GM23338 (cell line): Measurements from ENCODE around the gene CFAP100. TPM values are rescaled to one million over a fixed set of nuclear protein-coding genes. Genes with fewer than 3 reads are reported as not detected.

ENCODE experiments used
- ATAC-seq: fragments of 200-7000 bp; cut with Tn5 transposase; 3 replicates; pipeline ENCODE4 v1.9.1; 2020
- DNase-seq: peaks from one replicate; pipeline ENCODE4 v3.0.0-alpha.2; 2015; ENCODE audit warnings: low spot score
- H2AFZ ChIP-seq: fragments of 200-600 bp; sonication (generic); 2 replicates; pipeline ENCODE4 v1.8.0; 2016; ENCODE audit warnings: antibody characterized with exemption, mild to moderate bottlenecking, moderate library complexity
- H3F3A ChIP-seq: fragments of 200-600 bp; sonication (generic); replicated peaks from 2 replicates; pipeline ENCODE4 v1.8.0; 2017; ENCODE audit warnings: antibody characterized with exemption, mixed run types, low read depth
- H3K27ac ChIP-seq: fragments of 200-600 bp; sonication (generic); 2 replicates; pipeline ENCODE4 v1.6.1; 2016; ENCODE audit warnings: low read depth
- H3K27me3 ChIP-seq: fragments of 200-600 bp; sonication (generic); 2 replicates; pipeline ENCODE4 v1.8.0; 2016; ENCODE audit warnings: mild to moderate bottlenecking, mixed run types, moderate library complexity; ENCODE audit not compliant: insufficient read depth
- H3K36me3 ChIP-seq: fragments of 200-600 bp; sonication (generic); 2 replicates; pipeline ENCODE4 v1.8.0; 2016; ENCODE audit warnings: mild to moderate bottlenecking; ENCODE audit not compliant: insufficient read depth
- H3K4me1 ChIP-seq: fragments of 200-600 bp; sonication (generic); 2 replicates; pipeline ENCODE4 v1.8.0; 2016; ENCODE audit warnings: mild to moderate bottlenecking, moderate library complexity; ENCODE audit not compliant: insufficient read depth
- H3K4me2 ChIP-seq: fragments of 200-600 bp; sonication (generic); 2 replicates; pipeline ENCODE4 v1.7.1; 2017; ENCODE audit warnings: mixed run types
- H3K4me3 ChIP-seq: fragments of 200-600 bp; sonication (generic); 2 replicates; pipeline ENCODE4 v1.6.1; 2016; ENCODE audit warnings: mixed run types
- H3K79me2 ChIP-seq: fragments of 200-600 bp; sonication (generic); replicated peaks from 2 replicates; pipeline ENCODE4 v1.8.0; 2017; ENCODE audit warnings: mild to moderate bottlenecking; ENCODE audit not compliant: insufficient read depth
- H3K9me2 ChIP-seq: fragments of 200-600 bp; sonication (generic); 2 replicates; pipeline ENCODE4 v1.8.0; 2017; ENCODE audit not compliant: insufficient read depth
- H4K20me1 ChIP-seq: fragments of 200-600 bp; sonication (generic); replicated peaks from 2 replicates; pipeline ENCODE4 v1.8.0; 2017; ENCODE audit warnings: mild to moderate bottlenecking; ENCODE audit not compliant: insufficient read depth
- H3K27ac Mint-ChIP-seq: 2 replicates; pipeline ENCODE4 v1.8.0; 2020; ENCODE audit warnings: inconsistent platforms, mild to moderate bottlenecking, moderate library complexity, mixed read lengths
- H3K27me3 Mint-ChIP-seq: 3 replicates; pipeline ENCODE4 v1.8.0; 2022; ENCODE audit warnings: low read depth, mild to moderate bottlenecking, moderate library complexity, mixed read lengths, inconsistent platforms; ENCODE audit not compliant: insufficient read depth, poor library complexity
- H3K36me3 Mint-ChIP-seq: 3 replicates; pipeline ENCODE4 v1.8.0; 2021; ENCODE audit warnings: low read depth, mild to moderate bottlenecking, inconsistent platforms, moderate library complexity, mixed read lengths
- H3K4me1 Mint-ChIP-seq: 3 replicates; pipeline ENCODE4 v1.8.0; 2020; ENCODE audit warnings: mild to moderate bottlenecking, inconsistent platforms, mixed read lengths
- H3K4me3 Mint-ChIP-seq: 3 replicates; pipeline ENCODE4 v1.8.0; 2021; ENCODE audit warnings: moderate library complexity, mild to moderate bottlenecking, inconsistent platforms, mixed read lengths
- H3K9me3 Mint-ChIP-seq: 3 replicates; pipeline ENCODE4 v1.8.0; 2020; ENCODE audit warnings: moderate library complexity, mild to moderate bottlenecking, inconsistent platforms, mixed read lengths
- CREB1 ChIP-seq: fragments of 250-450 bp; sonication (Bioruptor Pico); IDR thresholded peaks from 2 replicates; pipeline ENCODE4 v1.5.0; 2020; ENCODE audit warnings: low read depth, mild to moderate bottlenecking, moderate library complexity
- CTCF ChIP-seq, 2 experiments: fragments of 200-600 bp in 1 of 2; sonication (generic) in 1 of 2; conservative IDR thresholded peaks; 2 replicates each; pipeline versions ENCODE4 v1.5.1 to v1.6.1; 2016 to 2017; ENCODE audit warnings: antibody characterized with exemption in 2 of 2, low read depth in 2 of 2, mild to moderate bottlenecking in 2 of 2, moderate library complexity in 1 of 2
- ETS1 ChIP-seq: IDR thresholded peaks from 2 replicates; pipeline ENCODE4 v1.6.1; 2016; ENCODE audit warnings: antibody characterized with exemption
- EZH2 ChIP-seq: fragments of 200-600 bp; sonication (generic); IDR thresholded peaks from one replicate; pipeline ENCODE4 v1.8.0; 2017; ENCODE audit warnings: antibody characterized with exemption, mild to moderate bottlenecking, low read depth; ENCODE audit not compliant: unreplicated experiment
- EZH2phosphoT487 ChIP-seq: fragments of 200-600 bp; sonication (generic); IDR thresholded peaks from one replicate; pipeline ENCODE4 v1.8.1; 2018; ENCODE audit warnings: antibody characterized with exemption; ENCODE audit not compliant: unreplicated experiment
- JUNB ChIP-seq: IDR thresholded peaks from one replicate; pipeline ENCODE4 v1.6.1; 2016; ENCODE audit warnings: antibody characterized with exemption; ENCODE audit not compliant: unreplicated experiment
- NANOG ChIP-seq: IDR thresholded peaks from 2 replicates; pipeline ENCODE4 v1.6.1; 2016; ENCODE audit warnings: antibody characterized with exemption, borderline replicate concordance
- POLR2AphosphoS5 ChIP-seq: IDR thresholded peaks from 2 replicates; pipeline ENCODE4 v1.6.1; 2016; ENCODE audit warnings: antibody characterized with exemption, low read depth
- REST ChIP-seq: IDR thresholded peaks from one replicate; pipeline ENCODE4 v1.6.1; 2018; ENCODE audit warnings: antibody characterized with exemption; ENCODE audit not compliant: unreplicated experiment
- STAT1 ChIP-seq: IDR thresholded peaks from one replicate; pipeline ENCODE4 v1.6.1; 2016; ENCODE audit warnings: antibody characterized with exemption; ENCODE audit not compliant: unreplicated experiment
- ZNF114 ChIP-seq: fragments of 250-450 bp; sonication (Bioruptor Pico); IDR thresholded peaks from 2 replicates; pipeline ENCODE4 v1.5.0; 2020; ENCODE audit warnings: mild to moderate bottlenecking, moderate library complexity
- ZNF331 ChIP-seq: fragments of 250-450 bp; sonication (Bioruptor Pico); IDR thresholded peaks from 2 replicates; pipeline ENCODE4 v1.5.0; 2020; ENCODE audit warnings: low read depth, mild to moderate bottlenecking, moderate library complexity
- ZNF462 ChIP-seq: fragments of 250-450 bp; sonication (Bioruptor Pico); IDR thresholded peaks from 2 replicates; pipeline ENCODE4 v1.5.0; 2020; ENCODE audit warnings: mild to moderate bottlenecking, moderate library complexity
- polyA plus RNA-seq: library from polyadenylated mRNA; unstranded; fragments of >200 nt; fragmentation: Nextera tagmentation; extraction: Ambion mirVana; gene quantifications from 2 replicates; pipeline ENCODE4 v1.2.1, GENCODE V29; 2016
- total RNA-seq: library from RNA; depleted of rRNA; stranded (reverse); fragments of >200 nt; shearing (Covaris generic); gene quantifications from 2 replicates; pipeline ENCODE4 v1.2.3, GENCODE V29; 2014

The CFAP100 gene
- total and polyA plus RNA-seq, 2 experiments from 2014 or later: 0.07 TPM; not detected in 1

GRCh38 chr3:126393563-126393962 lies 1.1 kb upstream of the CFAP100 start:
- DNase-seq (no peak), ATAC-seq (no peak)
- Histone ChIP-seq H3K4me1 (peaks cover 4% of the 10 kb centered on the region; the same call in 1 of the 2 replicates), H3K27me3 (peaks cover 42% of the 10 kb centered on the region), H3K4me2 (no peak overlapping the region), H3K4me3 (no peak overlapping the region), H3K27ac (no peak overlapping the region), H3K36me3 (no peaks in the 10 kb centered on the region), H3K79me2 (no peaks in the 10 kb centered on the region), H2AFZ (no peak overlapping the region), H3K9me2 (no peaks in the 10 kb centered on the region), H3F3A (no peaks in the 10 kb centered on the region), H4K20me1 (no peaks in the 10 kb centered on the region)
- Mint-ChIP-seq H3K27ac (no peak overlapping the region), H3K9me3 (no peaks in the 10 kb centered on the region), H3K36me3 (no peaks in the 10 kb centered on the region; the same call in 2 of the 3 replicates), H3K27me3 (peaks cover 35% of the 10 kb centered on the region), H3K4me1 (peaks cover 11% of the 10 kb centered on the region), H3K4me3 (no peak overlapping the region)
- TF ChIP-seq ETS1 (no peak), REST (no peak), CTCF (conservative IDR thresholded peaks at IDR 0.05; ENCODE audit: low read depth in 2 of 2) (no peak), ZNF331 (CRISPR knock-in tag) (no peak), ZNF462 (CRISPR knock-in tag) (no peak), ZNF114 (no peak), NANOG (no peak), STAT1 (no peak), EZH2 (no peak), EZH2phosphoT487 (no peak), JUNB (no peak), POLR2AphosphoS5 (no peak), CREB1 (CRISPR knock-in tag) (no peak)
